22Rv1 (cell line): ENCODE data around the gene GRM8.

Experiments
- ZFX ChIP-seq: fragments of 450-650 bp; IDR thresholded peaks from 2 replicates; pipeline ENCODE4 v1.6.1; 2017; ENCODE audit warnings: antibody characterized with exemption, borderline replicate concordance
- TF ChIP-seq, protein P1 (sequence below): fragments of 450-650 bp; IDR thresholded peaks from 2 replicates; pipeline ENCODE4 v1.5.1; 2017; ENCODE audit warnings: mild to moderate bottlenecking

DNA sequence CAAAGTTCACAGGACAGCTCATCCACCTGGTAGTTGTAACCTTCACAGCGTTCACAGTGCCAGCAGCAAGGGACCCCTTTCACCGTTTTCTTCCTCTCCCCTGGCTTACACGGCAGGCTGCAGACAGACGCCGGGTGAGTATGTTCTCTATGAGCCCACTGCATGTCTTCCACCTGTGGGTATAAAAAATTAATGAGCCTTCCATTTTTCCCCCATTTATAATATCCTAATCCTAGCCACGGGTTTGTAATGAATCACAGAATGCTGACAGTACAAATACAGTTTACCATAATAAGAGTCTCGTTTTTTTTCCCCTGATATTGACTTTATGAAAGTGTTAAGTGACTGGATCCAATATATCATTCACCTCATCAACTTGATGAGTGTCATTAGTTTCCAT, 719.0 kb downstream of the GRM8 start:
- TF ChIP-seq, protein P1, sequence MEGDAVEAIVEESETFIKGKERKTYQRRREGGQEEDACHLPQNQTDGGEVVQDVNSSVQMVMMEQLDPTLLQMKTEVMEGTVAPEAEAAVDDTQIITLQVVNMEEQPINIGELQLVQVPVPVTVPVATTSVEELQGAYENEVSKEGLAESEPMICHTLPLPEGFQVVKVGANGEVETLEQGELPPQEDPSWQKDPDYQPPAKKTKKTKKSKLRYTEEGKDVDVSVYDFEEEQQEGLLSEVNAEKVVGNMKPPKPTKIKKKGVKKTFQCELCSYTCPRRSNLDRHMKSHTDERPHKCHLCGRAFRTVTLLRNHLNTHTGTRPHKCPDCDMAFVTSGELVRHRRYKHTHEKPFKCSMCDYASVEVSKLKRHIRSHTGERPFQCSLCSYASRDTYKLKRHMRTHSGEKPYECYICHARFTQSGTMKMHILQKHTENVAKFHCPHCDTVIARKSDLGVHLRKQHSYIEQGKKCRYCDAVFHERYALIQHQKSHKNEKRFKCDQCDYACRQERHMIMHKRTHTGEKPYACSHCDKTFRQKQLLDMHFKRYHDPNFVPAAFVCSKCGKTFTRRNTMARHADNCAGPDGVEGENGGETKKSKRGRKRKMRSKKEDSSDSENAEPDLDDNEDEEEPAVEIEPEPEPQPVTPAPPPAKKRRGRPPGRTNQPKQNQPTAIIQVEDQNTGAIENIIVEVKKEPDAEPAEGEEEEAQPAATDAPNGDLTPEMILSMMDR: no peak
- no peak for TF ChIP-seq ZFX
